ENCODE results near the gene SLX4. TPM values are rescaled to one million over a fixed set of nuclear protein-coding genes. Genes with fewer than 3 reads are reported as not detected.

The SLX4 gene
- total RNA-seq, 1 experiment from 2014 or later = 5.1 TPM

GRCh38 chr16:3589001-3589400 is 22.4 kb downstream of the SLX4 start:
- POLR2A ChIA-PET (ENCODE audit: unreplicated experiment) = no interaction called here
- TF ChIP-seq EZH2 (IDR thresholded peaks at IDR 0.05; ENCODE audit: low read length, unreplicated experiment) (no peak), CTCF (conservative IDR thresholded peaks at IDR 0.05; ENCODE audit: low read depth, low read length) (no peak), EZH2phosphoT487 (IDR thresholded peaks at IDR 0.05; ENCODE audit: borderline replicate concordance, low read length) (no peak)
- Histone ChIP-seq H3K4me2 (ENCODE audit: low read length) (no peak overlapping the region), H3K27me3 (ENCODE audit: low read length) (no peaks in the 10 kb centered on the region), H3K79me2 (ENCODE audit: low read length) (no peaks in the 10 kb centered on the region), H2AFZ (ENCODE audit: low read length) (no peak overlapping the region), H3K4me3 (ENCODE audit: low read length) (no peak overlapping the region), H4K20me1 (ENCODE audit: low read length) (no peaks in the 10 kb centered on the region), H3K9ac (ENCODE audit: low read length) (no peak overlapping the region), H3K9me2 (replicated peaks; ENCODE audit: low read length) (no peaks in the 10 kb centered on the region), H3K36me3 (ENCODE audit: low read depth, low read length) (no peaks in the 10 kb centered on the region), H3K9me3 (ENCODE audit: low read length) (no peaks in the 10 kb centered on the region), H3K4me1 (ENCODE audit: insufficient read depth, low read length) (no peaks in the 10 kb centered on the region), H3F3A (ENCODE audit: low read length, unreplicated experiment) (no peaks in the 10 kb centered on the region), H3K27ac (ENCODE audit: low read length) (no peak overlapping the region)
- ATAC-seq (no peak), DNase-seq (no peak)
- BruUV-seq (replicated peaks) = no TSS peak
- intact Hi-C loops (cut with micrococcal nuclease) = no loop called here
- CTCF ChIA-PET = no interaction called here

GRCh38 chr16:3587547-3588110 is 23.8 kb downstream of the SLX4 start:
- CTCF ChIA-PET = no interaction called here
- ATAC-seq = no peak

More at GRCh38 chr16:3587547-3588110, 23.8 kb downstream of the SLX4 start:
- no peak overlapping the region for H3K4me2 ChIP-seq (ENCODE audit: low read length)
- intact Hi-C loops (cut with micrococcal nuclease) = no loop called here
- no peaks in the 10 kb centered on the region for H3K9me3 ChIP-seq (ENCODE audit: low read length)
- no peaks in the 10 kb centered on the region for H3K27me3 ChIP-seq (ENCODE audit: low read length)
- H3K9ac ChIP-seq (ENCODE audit: low read length) = no peak overlapping the region
- no peak overlapping the region for H2AFZ ChIP-seq (ENCODE audit: low read length)
- POLR2A ChIA-PET (ENCODE audit: unreplicated experiment) = no interaction called here
- H3K9me2 ChIP-seq (replicated peaks; ENCODE audit: low read length) = no peaks in the 10 kb centered on the region
- no peak for DNase-seq
- no peaks in the 10 kb centered on the region for H3K36me3 ChIP-seq (ENCODE audit: low read depth, low read length)
- no peaks in the 10 kb centered on the region for H3F3A ChIP-seq (ENCODE audit: low read length, unreplicated experiment)
- H3K4me3 ChIP-seq (ENCODE audit: low read length) = no peak overlapping the region
- H3K79me2 ChIP-seq (ENCODE audit: low read length) = no peaks in the 10 kb centered on the region
- no peak overlapping the region for H3K27ac ChIP-seq (ENCODE audit: low read length)
- BruUV-seq (replicated peaks) = no TSS peak
- H3K4me1 ChIP-seq (ENCODE audit: insufficient read depth, low read length) = no peaks in the 10 kb centered on the region
- no peaks in the 10 kb centered on the region for H4K20me1 ChIP-seq (ENCODE audit: low read length)
- no peak for TF ChIP-seq CTCF (conservative IDR thresholded peaks at IDR 0.05; ENCODE audit: low read depth, low read length)
- no peak for TF ChIP-seq EZH2phosphoT487 (IDR thresholded peaks at IDR 0.05; ENCODE audit: borderline replicate concordance, low read length)
- TF ChIP-seq EZH2 (IDR thresholded peaks at IDR 0.05; ENCODE audit: low read length, unreplicated experiment) = no peak

All from PC-3 (cell line).